Effector CD8-positive, alpha-beta T cell (primary cell): ENCODE results near the gene BTD.
"Not testable (repeated sequence)": the region's sequence is repeated elsewhere in the genome, so short reads cannot be mapped to it uniquely, and the experiment has no call there.

Experiments
- DNase-seq: peaks from one replicate; lab custom pipeline; 2025; lab: John Stamatoyannopoulos, UW

BTD gene

DNA sequence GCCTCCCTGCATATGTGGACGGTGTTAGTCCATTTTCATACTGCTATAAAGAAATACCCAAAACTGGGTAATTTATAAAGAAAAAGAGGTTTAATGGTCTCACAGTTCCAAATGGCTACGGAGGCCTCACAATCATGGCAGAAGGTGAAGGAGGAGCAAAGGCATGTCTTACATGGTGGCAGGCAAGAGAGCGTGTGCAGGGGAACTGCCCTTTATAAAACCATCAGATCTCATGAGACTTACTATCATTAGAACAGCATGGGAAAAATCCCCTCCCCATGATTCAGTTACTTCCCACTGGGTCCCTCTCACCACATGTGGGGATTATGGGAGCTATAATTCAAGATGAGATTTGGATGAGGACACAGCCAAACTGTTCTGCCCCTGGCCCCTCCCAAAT, 1.3 kb downstream of the BTD start:
- not testable (repeated sequence) for DNase-seq

DNA sequence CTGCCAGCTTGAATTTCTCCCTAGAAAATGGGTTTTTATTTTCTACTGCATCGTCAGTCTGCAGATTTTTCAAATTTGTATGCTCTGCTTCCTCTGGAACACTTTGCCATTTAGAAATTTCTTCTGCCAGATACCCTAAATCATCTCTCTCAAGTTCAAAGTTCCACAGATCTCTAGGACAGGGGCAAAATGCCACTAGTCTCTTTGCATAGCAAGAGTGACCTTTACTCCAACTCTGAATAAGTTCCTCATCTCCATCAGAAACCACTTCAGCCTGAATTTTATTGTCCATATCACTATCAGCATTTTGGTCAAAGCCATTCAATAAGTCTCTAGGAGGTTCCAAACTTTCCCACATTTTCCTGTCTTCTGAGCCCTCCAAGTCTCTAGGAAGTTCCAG, 3.0 kb downstream of the BTD start:
- not testable (repeated sequence) for DNase-seq

DNA sequence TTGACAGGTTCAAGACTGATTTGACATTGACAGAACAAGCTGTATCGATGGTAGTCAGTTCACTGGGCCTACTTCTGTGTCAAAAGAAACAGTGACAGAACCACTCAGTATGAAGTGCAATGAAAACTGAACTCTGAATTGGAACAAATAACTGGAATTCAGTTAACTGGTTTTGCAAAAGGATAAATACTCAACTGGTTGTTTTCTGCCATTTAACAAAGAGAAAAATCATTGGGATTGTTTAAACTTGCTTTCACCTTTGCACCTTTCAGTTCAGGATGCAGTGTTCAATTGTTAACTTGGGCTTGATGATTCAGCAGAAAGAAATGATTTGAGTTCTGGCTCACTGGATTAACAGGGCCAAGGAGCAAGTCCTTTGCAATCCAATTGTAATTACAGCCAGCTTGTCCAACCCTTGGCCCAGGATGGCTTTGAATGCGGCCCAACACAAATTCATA, 4.9 kb downstream of the BTD start:
- no peak for DNase-seq

DNA sequence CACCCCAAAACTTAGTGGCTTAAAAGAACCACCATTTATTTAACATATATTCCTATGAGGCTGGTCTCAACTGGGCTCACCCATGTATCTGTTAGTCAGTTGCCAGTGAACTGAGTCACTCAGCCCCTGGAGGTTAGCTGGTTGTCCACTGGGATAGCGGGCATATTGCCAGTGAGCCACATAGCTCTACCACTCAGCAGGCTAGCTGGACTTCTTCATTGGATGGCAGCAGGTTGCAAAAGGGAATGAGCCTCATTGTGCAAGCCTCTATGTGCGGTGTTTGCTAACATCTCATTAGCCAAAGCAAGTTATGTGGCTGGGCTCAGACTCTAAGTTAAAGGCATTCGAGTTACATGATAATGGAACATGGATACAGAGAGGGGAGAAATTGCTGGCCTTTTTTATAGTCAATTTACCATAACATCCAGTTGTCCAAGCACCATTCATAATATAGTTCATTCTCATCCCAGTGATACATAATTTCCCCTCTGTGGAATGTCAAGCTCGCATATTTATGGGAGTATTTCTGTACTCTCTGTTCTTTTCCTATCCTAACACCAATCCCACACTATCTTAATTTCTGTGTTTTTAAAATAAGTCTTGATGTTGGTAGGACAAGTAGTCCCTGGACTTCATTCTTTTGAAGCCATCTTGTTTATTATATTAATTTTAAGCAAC, 8.7 kb downstream of the BTD start:
- DNase-seq, result no peak

DNA sequence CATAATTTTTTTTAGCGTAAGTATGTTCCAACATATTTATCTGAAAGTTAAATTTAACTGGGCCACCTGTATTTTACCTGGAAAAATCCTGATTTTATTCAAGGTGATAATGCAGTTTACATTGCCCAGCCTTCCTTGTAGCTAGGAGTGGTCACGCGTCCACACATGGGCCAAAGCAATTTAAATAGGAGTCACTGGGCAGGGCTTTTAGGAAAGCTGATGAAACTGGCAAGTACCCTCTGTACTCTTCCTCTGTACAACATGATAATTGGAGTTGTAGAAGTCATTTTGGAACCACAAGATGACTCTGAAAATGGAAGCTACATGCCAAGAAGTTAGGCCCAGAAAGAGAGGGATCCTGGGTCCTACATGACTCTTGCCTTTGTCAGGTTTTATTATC, 9.5 kb downstream of the BTD start:
- no peak for DNase-seq

DNA sequence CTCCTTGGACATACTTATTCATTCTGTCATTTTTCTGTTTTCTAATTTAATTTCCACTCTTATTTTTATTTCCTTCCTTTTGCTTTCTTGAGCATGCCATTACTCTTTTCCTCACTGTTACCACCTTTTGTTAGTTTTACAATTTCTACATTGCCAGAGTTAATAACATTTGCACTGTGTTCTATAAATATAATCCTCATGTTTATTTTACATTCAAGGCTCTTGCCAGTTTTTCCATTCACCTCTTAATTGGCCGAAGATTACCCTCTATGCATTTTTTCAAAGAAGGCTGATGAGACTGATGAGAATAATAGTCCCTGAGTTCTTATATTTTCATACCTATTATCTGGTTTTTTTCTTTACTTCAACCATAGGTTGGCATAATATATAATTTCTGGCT, 10.5 kb downstream of the BTD start:
- DNase-seq, result no peak

DNA sequence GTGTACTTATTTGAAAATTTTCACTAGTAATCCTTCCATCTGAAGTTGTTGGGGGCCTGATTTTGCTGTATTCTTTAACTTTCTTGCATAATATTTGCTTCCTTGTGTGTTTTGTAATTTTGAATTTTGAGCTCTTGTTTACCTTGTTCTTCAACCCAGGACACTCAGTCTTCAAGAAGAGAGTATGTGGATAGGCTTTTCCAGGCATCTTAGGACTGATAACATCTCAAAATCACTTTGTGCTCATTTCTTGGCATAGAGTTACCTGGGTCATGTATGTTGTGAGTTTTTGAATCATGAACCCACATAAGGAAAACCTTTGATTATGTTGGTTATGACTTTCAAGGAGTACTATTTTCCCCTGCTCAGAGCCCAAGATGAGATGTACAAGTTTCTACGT, 13.4 kb downstream of the BTD start:
- DNase-seq, result no peak

DNA sequence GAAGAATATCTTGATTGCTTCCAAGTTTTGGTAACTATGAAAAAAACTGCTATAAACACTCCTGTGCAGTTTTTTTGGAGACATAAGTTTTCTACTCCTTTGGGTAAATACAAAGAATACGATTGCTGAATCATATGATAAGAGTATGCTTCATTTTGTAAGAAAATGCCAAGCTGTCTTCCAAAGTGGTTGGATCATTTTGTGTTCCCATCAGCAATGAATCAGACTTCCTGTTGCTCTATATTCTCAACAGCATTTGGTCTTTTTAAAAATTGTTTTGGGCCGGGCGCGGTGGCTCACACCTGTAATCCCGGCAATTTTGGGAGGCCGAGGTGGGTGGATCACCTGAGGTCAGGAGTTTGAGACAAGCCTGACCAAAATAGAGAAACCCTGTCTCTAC, 14.5 kb downstream of the BTD start:
- no peak for DNase-seq

DNA sequence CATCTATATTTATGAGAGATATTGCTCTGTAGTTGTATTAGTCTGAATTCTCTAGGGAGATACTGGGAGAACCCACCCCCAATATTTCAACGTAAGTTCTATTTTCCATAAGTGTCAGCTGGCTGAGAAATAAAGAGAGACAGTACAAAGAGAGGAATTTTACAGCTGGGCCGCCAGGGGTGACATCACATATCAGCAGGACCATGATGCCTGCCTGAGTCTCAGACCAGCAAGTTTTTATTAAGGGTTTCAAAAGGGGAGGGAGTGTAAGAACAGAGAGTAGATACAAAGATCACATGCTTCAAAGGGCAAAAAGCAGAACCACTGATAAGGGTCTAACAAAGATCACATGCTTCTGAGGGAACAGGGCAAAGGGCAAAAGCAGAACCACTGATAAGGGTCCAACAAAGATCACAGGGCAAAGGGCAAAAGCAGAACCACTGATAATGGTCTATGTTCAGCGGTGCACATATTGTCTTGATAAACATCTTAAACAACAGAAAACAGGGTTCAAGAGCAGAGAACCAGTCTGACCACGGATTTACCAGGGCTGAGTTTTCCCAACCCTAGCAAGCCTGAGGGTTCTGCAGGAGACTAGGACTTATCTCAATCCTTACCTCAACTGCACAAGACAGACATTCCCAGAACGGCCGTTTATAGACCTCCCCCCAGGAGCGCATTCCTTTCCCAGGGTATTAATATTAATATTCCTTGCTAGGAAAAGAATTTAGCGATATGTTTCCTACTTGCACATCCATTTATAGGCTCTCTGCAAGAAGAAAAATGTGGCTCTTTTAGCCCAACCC, 18.3 kb downstream of the BTD start:
- not testable (repeated sequence) for DNase-seq

DNA sequence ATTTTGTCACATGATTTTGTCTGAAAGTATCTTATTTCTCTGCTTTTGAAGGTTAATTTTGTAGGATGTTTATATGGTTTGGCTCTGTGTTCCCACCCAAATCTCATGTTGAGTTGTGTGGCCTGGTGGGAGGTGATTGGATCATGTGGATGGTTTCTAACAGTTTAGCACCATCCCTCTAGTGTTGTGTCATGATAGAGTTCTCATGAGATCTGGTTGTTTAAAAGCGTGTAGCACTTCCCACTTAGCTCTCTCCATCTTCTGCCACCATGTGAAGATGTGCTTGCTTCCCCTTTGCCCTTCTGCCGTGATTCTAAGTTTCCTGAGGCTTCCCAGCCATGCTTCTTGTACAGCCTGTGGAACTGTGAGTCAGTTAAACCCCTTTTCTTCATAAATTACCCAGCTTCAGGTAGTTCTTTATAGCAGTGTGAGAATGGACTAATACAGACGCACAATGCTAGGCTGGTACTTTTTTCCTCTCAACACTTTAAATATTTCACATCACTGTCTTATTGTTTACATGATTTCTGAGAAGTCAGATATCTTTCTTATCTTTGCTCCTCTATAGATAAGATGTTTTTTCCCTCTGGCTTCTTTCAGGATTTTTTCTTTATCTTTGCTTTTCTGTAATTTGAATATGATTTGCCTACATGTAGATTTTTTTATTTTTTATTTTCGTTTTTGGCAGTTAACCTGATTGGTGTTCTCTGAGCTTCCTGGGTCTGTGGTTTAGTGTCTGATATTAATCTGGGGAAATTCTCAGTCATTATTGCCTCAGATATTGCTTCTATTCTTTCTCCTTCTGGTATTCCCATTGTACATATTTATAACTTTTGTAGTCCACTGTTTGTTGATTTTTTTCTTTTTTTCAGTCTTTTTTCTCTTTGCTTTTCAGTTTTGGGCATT, 22.2 kb downstream of the BTD start:
- DNase-seq, result no peak

DNA sequence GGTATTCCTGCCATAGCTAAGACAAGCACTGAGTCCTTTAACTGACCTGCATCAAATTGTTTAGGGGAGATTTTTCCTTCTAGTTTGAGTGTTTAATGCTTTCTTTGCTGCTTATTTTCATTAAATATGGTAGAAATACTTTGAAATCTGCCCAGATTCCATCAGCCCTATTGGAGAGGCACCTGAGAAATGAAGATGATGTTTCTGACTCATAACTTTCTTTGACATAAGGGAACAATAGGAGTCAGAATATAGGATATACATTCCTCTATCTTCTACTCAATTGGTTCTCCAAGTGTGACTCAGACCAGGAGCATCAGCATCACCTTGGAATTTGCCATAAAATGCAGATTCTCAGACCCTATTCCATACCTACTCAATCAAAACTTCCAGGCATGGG, 27.4 kb downstream of the BTD start:
- DNase-seq, result no peak

DNA sequence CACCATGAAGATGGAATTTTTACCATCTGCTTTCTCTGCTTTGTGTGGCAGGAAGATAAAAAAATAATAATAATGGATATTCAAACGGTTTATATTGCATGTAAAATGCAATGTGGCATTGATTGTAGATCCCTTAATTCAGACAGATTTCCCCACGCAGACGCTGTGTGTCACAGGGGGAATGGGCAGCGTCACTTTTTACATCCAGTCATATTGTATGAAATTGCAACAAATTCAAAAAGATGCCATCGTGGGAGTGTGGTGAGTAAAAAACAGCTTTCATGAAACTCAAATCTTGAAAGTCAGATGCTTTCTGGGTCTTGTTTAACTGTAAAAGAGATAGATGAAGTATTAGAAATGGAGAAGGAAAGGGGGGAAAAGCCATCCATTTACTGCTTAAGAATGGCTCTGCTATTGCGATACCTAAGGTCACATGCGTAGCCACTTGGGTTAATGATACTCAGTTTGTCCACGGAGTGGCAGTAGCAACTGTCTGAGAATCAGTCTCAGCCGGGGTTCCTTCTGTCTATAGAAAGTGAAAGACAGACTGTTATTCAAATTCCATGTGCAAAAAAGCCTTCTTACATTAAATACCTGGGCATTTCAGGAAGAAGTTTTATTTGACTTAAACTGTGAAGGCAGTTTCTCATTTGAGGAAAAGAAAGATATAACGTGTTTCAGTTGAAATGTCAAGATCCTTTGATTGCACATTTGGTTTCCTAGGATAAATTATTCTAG, 28.5 kb downstream of the BTD start:
- DNase-seq, result peak; percentile 8

DNA sequence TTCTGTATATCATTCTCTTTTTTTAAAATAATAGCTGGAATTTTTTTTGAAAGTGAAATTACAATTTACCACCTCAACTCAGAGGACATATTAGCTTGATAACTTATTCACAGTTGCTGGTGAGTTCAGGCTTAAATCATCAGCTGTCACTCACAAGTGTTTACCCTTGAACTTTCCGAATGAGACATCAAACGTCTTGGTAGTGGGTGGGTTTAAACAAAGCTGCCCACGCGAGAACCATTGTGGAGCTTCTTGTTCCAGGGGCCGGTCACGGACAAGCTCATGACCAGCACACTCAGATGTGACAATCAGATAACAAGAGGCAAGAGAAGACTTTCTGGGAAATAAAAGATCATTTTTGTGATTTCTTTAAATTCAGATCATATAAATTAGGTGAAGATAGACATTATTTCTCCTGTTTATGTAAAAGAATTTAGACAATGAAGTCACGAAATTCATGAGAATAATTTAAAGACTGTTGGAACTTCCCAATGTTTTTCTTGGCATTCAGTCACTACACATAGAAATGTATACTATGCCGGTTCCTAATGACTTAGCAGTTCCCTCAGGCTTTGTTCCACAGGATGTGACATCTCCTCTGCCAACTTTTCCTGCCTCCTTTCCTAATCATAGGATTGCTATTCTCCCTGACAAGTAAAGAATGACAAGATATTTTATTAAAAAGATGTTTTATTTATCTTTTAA, 29.3 kb downstream of the BTD start:
- DNase-seq, result no peak

DNA sequence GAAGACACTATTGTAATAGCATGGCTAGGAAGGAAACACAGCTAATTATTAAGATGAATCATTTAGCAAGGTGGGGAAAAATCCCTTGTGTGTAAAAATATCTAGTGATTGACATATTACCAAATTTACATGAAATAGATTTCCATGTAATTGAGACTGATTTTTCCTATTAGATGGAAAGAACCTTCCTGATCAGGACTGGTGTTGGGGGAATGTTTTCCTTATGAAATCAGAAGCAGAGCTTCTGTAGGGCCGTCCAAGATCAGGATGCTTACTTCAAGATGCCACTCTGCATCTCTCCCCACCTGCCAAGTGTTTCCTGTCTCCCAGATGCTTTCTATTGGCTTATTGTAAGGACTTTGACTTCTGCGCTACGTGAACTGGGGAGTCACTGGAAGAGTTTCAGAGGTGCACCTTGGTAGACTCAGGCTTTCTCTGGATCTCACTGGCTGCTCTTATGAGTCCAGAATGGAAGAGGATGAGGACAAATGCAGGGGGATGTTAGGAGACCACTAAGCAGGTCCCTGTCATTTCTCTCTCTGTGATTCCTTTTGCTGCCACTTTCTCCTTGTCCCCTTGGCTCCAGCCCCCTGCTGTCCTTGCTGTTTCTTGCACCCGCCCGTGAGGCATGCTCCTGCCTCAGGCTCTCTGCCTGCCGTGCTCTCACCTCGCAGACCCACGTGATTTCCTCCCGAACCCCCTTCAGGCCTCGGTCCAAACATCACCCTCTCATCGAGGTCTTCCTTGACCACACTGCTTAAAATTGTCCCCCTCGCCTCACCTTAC, 30.1 kb downstream of the BTD start:
- no peak for DNase-seq

DNA sequence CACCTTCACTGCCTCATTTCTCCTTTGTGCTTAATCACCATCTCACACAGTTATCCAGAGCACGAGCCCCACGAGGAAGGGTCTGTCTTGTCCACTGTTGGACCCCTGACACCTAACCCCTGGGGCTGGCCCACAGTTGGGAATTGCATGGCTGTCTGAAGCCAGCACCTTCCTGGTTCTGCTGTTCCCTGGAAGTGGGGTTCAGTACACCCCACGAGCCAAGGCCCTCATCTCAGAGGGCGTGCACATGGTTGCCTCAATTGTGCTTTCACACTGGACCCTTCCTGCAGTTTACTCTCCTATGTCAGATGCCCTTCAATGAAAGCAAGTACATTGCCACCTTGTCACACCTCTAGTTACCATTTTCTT, 30.7 kb downstream of the BTD start:
- DNase-seq, result no peak

DNA sequence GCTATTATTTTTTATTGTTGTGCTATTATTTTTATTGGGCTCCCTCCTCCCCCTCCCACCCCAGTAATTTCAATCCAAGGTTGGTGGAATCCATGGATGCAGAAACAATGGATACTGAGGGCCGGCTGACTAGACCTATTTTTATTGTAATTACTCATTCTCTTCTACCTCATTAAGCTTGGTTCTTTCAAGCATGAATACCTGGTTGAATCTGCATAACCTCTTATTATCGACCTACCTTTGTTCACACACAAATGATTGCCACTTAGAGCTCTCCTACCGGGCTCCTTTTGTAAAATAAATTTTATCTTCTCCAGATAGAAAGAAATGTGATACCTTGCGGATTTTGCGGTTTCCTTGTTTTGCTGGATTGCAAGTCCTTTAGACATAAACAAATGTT, 31.6 kb downstream of the BTD start:
- DNase-seq, result no peak

DNA sequence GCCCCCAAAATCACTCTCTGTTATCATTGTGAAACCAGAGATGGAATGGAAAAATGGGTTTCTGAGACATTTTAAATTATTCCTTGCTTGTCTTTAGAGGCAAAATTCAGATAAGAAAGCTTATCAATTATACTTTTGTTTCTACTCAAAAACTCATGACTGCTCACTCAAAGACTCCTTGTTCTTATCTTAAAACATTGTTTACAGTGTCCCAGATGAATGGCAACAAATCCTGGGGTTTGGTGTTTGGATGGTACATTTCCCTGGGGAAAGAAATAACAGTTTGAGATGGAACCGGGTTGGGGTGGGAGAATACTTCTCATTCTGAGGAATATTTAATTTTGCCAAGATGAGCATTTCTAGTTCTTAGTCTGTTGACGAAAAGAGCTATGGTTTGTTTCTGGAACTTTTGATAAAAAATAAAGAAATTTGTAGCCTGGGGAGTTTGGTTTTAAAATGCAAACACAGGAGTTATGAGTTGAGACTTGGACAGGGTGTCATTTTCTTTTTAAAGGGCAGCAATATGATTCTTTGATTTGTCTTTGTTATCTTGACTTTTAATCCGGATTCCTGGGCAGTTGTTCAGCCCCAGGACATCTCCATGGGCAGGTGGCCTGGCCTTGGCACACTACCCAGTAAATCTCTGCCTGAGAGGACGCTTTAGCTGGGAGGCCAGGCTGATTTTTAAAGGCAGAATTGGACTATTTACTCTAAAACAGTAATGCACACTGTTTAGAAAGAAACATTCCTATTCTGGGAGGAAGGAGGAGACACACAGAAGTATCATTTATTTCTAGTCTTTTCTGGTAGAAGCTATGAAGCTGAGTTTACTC, 32.4 kb downstream of the BTD start:
- DNase-seq, result no peak

DNA sequence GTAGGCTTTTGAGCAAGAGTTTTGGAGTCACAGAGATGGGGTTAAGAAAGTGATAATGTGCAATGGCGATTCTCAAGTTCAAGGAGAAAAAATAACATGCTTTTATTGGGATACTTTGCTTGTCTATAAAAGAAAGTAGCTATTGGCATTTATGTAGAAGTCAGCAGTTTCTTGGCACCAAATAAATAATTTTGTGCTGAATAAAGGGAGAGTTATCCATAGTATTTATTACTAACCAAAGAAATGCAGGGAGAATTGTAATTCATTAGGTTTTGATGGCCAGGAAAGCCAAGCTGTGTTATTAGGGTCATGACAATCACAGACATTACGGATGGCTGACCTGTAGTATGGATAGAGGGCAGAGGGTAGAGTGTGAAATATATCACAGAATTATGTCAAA, 33.1 kb downstream of the BTD start:
- no peak for DNase-seq

DNA sequence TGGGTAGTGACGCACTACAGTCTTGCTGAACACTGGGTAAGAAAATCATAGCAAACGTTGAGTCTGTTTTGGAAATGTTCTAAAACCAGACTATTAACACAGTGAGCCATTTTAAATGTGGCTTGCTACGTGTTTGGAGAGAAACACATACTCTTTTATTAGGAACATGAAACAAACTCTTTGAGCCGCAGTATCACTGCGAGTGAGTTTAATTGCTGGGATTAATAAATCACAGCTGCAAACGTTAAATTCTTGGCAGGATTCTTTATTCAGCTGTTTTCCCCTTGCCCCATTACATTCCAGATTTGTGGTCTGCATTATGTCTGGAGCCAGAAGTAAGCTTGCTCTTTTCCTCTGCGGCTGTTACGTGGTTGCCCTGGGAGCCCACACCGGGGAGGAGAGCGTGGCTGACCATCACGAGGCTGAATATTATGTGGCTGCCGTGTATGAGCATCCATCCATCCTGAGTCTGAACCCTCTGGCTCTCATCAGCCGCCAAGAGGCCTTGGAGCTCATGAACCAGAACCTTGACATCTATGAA, 33.6 kb downstream of the BTD start:
- DNase-seq, result no peak
